AG10803 (cell line): ENCODE data around the gene TCF23.

ENCODE experiments used
- DNase-seq: peaks from one replicate; pipeline ENCODE4 v3.0.0; 2010; ENCODE audit warnings: low read depth
- H3K4me3 ChIP-seq: 2 replicates; pipeline ENCODE4 v1.5.1; 2011; ENCODE audit warnings: mild to moderate bottlenecking, low read length, control low read depth
- TF ChIP-seq, protein P1 (sequence below): conservative IDR thresholded peaks from 2 replicates; pipeline ENCODE4 v1.5.1; 2011; ENCODE audit warnings: mild to moderate bottlenecking, low read length, control low read depth, inconsistent platforms

TCF23 gene

DNA sequence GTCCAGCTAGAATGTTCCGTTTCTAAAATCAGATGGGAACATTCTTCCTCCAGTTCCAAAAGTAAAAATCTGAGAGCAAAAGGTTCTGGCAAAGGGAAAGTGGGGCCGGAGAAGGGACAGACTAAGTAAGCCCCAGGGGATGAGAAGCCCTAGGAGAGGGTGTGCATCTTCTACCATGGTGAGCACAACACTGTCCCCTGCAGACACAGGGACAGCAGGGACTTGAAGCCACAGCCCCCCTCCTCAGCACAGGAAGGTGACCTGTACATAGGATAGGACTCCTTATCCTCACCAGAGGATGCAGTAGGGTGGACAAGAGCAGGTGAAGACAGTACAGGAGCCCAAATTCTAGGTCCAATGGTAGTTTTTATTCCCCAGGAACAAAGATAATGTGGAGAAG lies 50.4 kb downstream of the TCF23 start:
- DNase-seq, result no peak
- H3K4me3 ChIP-seq, result no peak overlapping the region
- TF ChIP-seq, protein P1, sequence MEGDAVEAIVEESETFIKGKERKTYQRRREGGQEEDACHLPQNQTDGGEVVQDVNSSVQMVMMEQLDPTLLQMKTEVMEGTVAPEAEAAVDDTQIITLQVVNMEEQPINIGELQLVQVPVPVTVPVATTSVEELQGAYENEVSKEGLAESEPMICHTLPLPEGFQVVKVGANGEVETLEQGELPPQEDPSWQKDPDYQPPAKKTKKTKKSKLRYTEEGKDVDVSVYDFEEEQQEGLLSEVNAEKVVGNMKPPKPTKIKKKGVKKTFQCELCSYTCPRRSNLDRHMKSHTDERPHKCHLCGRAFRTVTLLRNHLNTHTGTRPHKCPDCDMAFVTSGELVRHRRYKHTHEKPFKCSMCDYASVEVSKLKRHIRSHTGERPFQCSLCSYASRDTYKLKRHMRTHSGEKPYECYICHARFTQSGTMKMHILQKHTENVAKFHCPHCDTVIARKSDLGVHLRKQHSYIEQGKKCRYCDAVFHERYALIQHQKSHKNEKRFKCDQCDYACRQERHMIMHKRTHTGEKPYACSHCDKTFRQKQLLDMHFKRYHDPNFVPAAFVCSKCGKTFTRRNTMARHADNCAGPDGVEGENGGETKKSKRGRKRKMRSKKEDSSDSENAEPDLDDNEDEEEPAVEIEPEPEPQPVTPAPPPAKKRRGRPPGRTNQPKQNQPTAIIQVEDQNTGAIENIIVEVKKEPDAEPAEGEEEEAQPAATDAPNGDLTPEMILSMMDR, result no peak

DNA sequence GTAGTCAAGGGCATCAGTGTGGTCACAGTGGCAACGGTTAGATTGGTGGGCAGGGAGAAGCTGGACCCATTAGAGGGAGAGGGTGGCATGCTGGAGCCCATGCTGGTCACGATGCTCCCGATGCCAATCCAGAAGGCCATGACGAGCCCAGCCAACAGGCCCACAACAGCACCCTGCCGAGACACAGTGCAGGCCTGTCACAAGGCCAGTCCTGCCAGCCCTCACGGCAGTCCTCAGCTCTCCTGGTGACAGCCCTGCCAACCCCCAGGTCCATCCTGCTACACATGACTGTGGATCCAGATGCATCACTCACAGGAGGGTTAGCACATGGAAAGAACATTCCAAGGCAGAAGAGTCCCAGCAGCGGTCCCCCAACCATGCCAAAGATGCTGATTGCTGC lies 52.9 kb downstream of the TCF23 start:
- no peak for DNase-seq
- H3K4me3 ChIP-seq, result no peak overlapping the region
- TF ChIP-seq, protein P1, result no peak

DNA sequence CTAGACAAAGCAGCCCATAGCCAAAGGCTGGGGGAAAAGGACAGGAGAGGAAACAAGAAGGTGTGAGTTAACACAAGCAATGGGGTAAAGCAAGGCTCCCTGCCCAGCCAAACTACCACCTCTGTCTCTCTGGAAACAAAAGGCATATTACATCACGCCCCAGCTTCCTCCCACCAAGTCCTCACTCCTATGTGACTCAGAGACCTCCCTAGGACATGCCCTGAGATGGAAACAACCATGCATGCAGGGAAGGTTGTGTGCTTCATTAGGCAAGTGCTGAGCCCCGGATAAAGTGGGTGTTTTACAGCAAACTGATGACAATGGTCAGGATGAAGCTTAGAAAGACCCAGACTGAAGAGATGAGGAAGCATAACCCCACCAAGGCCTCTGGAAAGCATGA lies 54.0 kb downstream of the TCF23 start:
- TF ChIP-seq, protein P1, result no peak

DNA sequence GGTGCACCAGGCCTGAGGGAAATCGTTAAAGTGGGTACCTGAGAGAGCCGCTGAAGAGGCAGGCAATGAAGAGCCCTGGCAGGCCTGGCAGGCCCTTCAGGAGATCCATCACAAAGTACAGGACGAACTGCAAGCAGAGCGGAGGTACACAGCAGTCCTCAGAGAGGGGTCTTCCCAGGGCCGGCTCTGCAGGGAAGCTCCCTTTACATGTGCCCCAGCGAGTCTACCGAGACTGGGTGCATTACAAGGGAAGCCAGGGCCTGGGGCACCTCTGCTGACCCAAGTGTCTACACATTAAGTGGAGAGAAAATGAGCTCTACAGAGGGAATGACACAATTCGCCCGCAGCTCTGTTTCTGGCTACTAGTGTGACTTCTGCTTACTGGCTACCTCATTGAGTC lies 54.9 kb downstream of the TCF23 start:
- no peak overlapping the region for H3K4me3 ChIP-seq
- DNase-seq, result no peak
- TF ChIP-seq, protein P1, result no peak

More for the DNA sequence above, 54.0 kb downstream of the TCF23 start:
- no peak overlapping the region for H3K4me3 ChIP-seq
- DNase-seq, result no peak

DNA sequence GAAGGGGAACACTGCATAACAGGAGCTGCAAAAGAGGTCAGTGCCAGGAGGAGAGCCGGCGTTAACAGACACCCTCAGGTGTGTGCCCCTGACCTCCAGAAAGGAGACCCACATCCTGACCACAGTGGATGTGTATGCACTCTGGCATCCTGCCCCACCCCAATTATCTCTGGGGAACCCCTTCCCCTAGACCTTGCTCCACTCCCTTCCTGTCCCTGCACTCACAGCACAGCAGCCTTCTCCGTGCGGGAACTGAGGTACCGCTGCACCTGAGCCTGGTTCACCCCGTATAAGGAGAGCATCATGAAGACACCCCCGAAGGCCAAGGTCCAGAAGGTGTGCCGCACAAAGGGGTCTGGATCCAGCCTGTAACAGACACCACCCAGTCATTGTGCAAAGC lies 55.8 kb downstream of the TCF23 start:
- DNase-seq, result no peak
- TF ChIP-seq, protein P1, result no peak
- H3K4me3 ChIP-seq, result no peak overlapping the region

DNA sequence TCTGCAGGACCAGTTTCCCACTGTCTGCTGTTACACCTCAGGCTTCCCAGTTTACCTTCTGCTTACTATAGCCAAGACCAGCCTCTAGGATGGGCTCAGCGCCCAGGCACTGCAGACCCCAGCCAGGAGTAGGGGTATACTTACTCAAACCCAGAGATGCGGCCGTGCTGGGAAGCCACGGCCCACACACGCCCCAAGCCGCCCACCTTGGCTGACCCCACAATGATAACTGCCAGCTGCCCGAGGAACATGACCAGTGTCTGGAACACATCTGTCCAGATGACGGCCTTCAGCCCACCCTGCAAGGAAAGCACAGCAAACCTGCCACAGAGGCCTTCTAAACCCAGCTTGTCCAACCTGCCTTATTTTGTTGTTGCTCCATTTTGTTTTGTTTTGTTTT lies 56.4 kb downstream of the TCF23 start:
- DNase-seq, result no peak
- TF ChIP-seq, protein P1, result no peak
- no peak overlapping the region for H3K4me3 ChIP-seq

DNA sequence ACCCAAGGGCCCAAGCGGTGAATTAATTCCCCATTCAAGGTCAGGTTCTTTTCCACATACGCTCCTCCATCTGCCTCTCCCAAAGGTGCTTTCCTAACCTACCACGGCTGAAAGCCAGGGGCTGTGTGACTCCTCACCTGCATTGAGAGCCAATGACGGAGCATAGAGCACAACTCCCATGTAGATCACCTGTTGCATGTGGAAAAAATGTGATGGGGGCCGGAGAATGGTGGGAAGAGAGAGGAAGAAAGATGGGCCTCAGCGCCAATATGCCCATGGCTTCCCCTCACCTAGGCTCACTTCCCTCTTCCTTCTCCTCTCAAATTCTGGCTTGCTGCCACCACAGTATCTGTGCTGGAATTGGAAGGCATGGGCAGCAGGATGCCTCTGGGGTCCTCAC lies 57.5 kb downstream of the TCF23 start:
- TF ChIP-seq, protein P1, result no peak
- no peak for DNase-seq
- no peak overlapping the region for H3K4me3 ChIP-seq
